Upper lobe of left lung (tissue), 4 donors: Measurements from ENCODE around the gene INTS4.
"Not testable (repeated sequence)": the region's sequence is repeated elsewhere in the genome, so short reads cannot be mapped to it uniquely, and the experiment has no call there.

ENCODE experiments used
- EP300 ChIP-seq, 4 donors: sonication (generic); formaldehyde crosslinking; IDR thresholded peaks; one replicate each; pipeline ENCODE4 v1.5.1; 2017; ENCODE audit warnings: antibody characterized with exemption in 4 of 4, control low read depth in 2 of 4
- TF ChIP-seq, protein P1 (sequence below), 6 experiments: fragments of 450-650 bp in 4 of 6; fragments of 200-600 bp in 2 of 6; sonication (generic) in 2 of 6; IDR thresholded peaks; one replicate each; pipeline ENCODE4 v1.5.1; 2016 to 2019; ENCODE audit warnings: antibody characterized with exemption in 6 of 6

- not testable (repeated sequence) for TF ChIP-seq EP300 (IDR thresholded peaks at IDR 0.05)
- TF ChIP-seq, protein P1, sequence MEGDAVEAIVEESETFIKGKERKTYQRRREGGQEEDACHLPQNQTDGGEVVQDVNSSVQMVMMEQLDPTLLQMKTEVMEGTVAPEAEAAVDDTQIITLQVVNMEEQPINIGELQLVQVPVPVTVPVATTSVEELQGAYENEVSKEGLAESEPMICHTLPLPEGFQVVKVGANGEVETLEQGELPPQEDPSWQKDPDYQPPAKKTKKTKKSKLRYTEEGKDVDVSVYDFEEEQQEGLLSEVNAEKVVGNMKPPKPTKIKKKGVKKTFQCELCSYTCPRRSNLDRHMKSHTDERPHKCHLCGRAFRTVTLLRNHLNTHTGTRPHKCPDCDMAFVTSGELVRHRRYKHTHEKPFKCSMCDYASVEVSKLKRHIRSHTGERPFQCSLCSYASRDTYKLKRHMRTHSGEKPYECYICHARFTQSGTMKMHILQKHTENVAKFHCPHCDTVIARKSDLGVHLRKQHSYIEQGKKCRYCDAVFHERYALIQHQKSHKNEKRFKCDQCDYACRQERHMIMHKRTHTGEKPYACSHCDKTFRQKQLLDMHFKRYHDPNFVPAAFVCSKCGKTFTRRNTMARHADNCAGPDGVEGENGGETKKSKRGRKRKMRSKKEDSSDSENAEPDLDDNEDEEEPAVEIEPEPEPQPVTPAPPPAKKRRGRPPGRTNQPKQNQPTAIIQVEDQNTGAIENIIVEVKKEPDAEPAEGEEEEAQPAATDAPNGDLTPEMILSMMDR (IDR thresholded peaks at IDR 0.05) = not testable (repeated sequence)
Observed at GRCh38 chr11:77943296-77943695, 51.2 kb downstream of the INTS4 start.
